ENCODE measurements around the gene F2RL3.
A peak's percentile ranks its signal among the peaks of the same experiment; 100 is the strongest.

Gene F2RL3

GRCh38 chr19:16895467-16896145, 6.8 kb downstream of the F2RL3 start:
- DNase-seq (ENCODE audit: low read depth), result no peak

- DNase-seq (ENCODE audit: low read depth), result no peak
Observed at GRCh38 chr19:16896146-16897028, 7.6 kb downstream of the F2RL3 start.

- DNase-seq (ENCODE audit: low read depth), result peak; percentile 63
Observed at GRCh38 chr19:16897029-16897855, 8.4 kb downstream of the F2RL3 start.

- DNase-seq (ENCODE audit: low read depth), result no peak
Observed at GRCh38 chr19:16897856-16898161, 9.0 kb downstream of the F2RL3 start.

- no peak for DNase-seq (ENCODE audit: low read depth)
Observed at GRCh38 chr19:16898361-16899015, 9.7 kb downstream of the F2RL3 start.

- peak; percentile 20 for DNase-seq (ENCODE audit: low read depth)
Observed at GRCh38 chr19:16899566-16900075, 10.8 kb downstream of the F2RL3 start.

- no peak for DNase-seq (ENCODE audit: low read depth)
Observed at GRCh38 chr19:16901491-16902175, 12.8 kb downstream of the F2RL3 start.

GRCh38 chr19:16902545-16902944, 13.7 kb downstream of the F2RL3 start:
- no peak for DNase-seq (ENCODE audit: low read depth)

GRCh38 chr19:16903347-16903746, 14.5 kb downstream of the F2RL3 start:
- no peak for DNase-seq (ENCODE audit: low read depth)

- DNase-seq (ENCODE audit: low read depth), result no peak
Observed at GRCh38 chr19:16904599-16904998, 15.8 kb downstream of the F2RL3 start.

GRCh38 chr19:16908759-16909158, 20.0 kb downstream of the F2RL3 start:
- DNase-seq (ENCODE audit: low read depth), result no peak

GRCh38 chr19:16911046-16911445, 22.2 kb downstream of the F2RL3 start:
- DNase-seq (ENCODE audit: low read depth), result no peak

- no peak for DNase-seq (ENCODE audit: low read depth)
Observed at GRCh38 chr19:16912780-16913179, 24.0 kb downstream of the F2RL3 start.

GRCh38 chr19:16914421-16914820, 25.6 kb downstream of the F2RL3 start:
- no peak for DNase-seq (ENCODE audit: low read depth)

- DNase-seq (ENCODE audit: low read depth), result no peak
Observed at GRCh38 chr19:16915135-16915534, 26.3 kb downstream of the F2RL3 start.

GRCh38 chr19:16915734-16916133, 26.9 kb downstream of the F2RL3 start:
- DNase-seq (ENCODE audit: low read depth), result no peak

GRCh38 chr19:16917401-16917800, 28.6 kb downstream of the F2RL3 start:
- no peak for DNase-seq (ENCODE audit: low read depth)

- no peak for DNase-seq (ENCODE audit: low read depth)
Observed at GRCh38 chr19:16919496-16919895, 30.7 kb downstream of the F2RL3 start.

GRCh38 chr19:16920816-16921529, 32.2 kb downstream of the F2RL3 start:
- no peak for DNase-seq (ENCODE audit: low read depth)

- DNase-seq (ENCODE audit: low read depth), result no peak
Observed at GRCh38 chr19:16921766-16922591, 33.2 kb downstream of the F2RL3 start.

Measured in activated T-cell treated with anti-CD3 and anti-CD28 coated beads for 48 hours (primary cell).